A549 (cell line): Measurements from ENCODE around the gene TTLL9. TPM values are rescaled to one million over a fixed set of nuclear protein-coding genes. Genes with fewer than 3 reads are reported as not detected.

ENCODE experiments used
- ATAC-seq, 2 experiments: fragments of 200-7000 bp in 1 of 2; fragments of >200 bp in 1 of 2; cut with Nextera tagmentation in 1 of 2; cut with Tn5 transposase in 1 of 2; 3 replicates each; pipeline versions ENCODE4 v1.8.0 to v1.9.1; 2018 to 2020; ENCODE audit warnings: mild to moderate bottlenecking in 1 of 2, moderate library complexity in 1 of 2
- CTCF ChIA-PET: fragments of 300-600 bp; sonication (Branson Sonifier 250); formaldehyde crosslinking; extraction: SDS; loops from one replicate; lab custom pipeline; 2021; ENCODE audit warnings: antibody characterized with exemption, inconsistent platforms; lab: Yijun Ruan, JAX
- POLR2A ChIA-PET: fragments of 350-600 bp; formaldehyde crosslinking; extraction: SDS; loops from one replicate; lab custom pipeline; 2021; ENCODE audit warnings: antibody characterized with exemption, inconsistent platforms; lab: Yijun Ruan, JAX
- DNase-seq, 2 experiments: peaks; one replicate each; pipeline versions ENCODE4 v3.0.0 to v3.0.0-alpha.2; 2011 to 2016; ENCODE audit warnings: low read depth in 1 of 2, low spot score in 1 of 2
- FAIRE-seq: peaks from 2 replicates; lab custom pipeline; 2011; peaks lifted over from hg19 to GRCh38; lab: Jason Lieb, UNC
- H3K27ac ChIP-seq, 2 experiments: fragments of >200 bp; sonication (Bioruptor Twin); formaldehyde crosslinking; 3 replicates each; pipeline ENCODE4 v1.5.1; 2016 to 2017
- H3K4me1 ChIP-seq: fragments of >200 bp; sonication (Bioruptor Twin); formaldehyde crosslinking; 3 replicates; pipeline ENCODE4 v1.6.1; 2016
- H3K4me2 ChIP-seq: fragments of >200 bp; sonication (Bioruptor Twin); formaldehyde crosslinking; 3 replicates; pipeline ENCODE4 v1.6.1; 2016
- H3K4me3 ChIP-seq: fragments of >200 bp; sonication (Bioruptor Twin); formaldehyde crosslinking; 3 replicates; pipeline ENCODE4 v1.5.1; 2016
- H3K9me3 ChIP-seq: fragments of >200 bp; sonication (Bioruptor Twin); formaldehyde crosslinking; 3 replicates; pipeline ENCODE4 v1.6.1; 2016
- BHLHE40 ChIP-seq: IDR thresholded peaks from 2 replicates; pipeline ENCODE4 v1.6.1; 2012; ENCODE audit warnings: low read depth, low read length, inconsistent platforms
- CHD2 ChIP-seq: fragments of 150-350 bp; IDR thresholded peaks from 2 replicates; pipeline ENCODE4 v1.6.1; 2014; ENCODE audit warnings: low read length; ENCODE audit not compliant: partially characterized antibody
- CHD4 ChIP-seq: fragments of 200-600 bp; sonication (generic); IDR thresholded peaks from 2 replicates; pipeline ENCODE4 v1.6.1; 2016; ENCODE audit warnings: antibody characterized with exemption, mild to moderate bottlenecking, borderline replicate concordance
- EHMT2 ChIP-seq: fragments of 200-600 bp; sonication (generic); IDR thresholded peaks from 2 replicates; pipeline ENCODE4 v1.6.1; 2016; ENCODE audit warnings: antibody characterized with exemption, low read depth, mild to moderate bottlenecking, moderate library complexity
- FOSB ChIP-seq: fragments of 250-450 bp; sonication (Bioruptor Pico); IDR thresholded peaks from 2 replicates; pipeline ENCODE4 v1.5.0; 2020; ENCODE audit warnings: mild to moderate bottlenecking, moderate library complexity
- HDAC2 ChIP-seq: fragments of 200-600 bp; sonication (generic); IDR thresholded peaks from 2 replicates; pipeline ENCODE4 v1.6.1; 2016
- HEYL ChIP-seq: fragments of 250-450 bp; sonication (Bioruptor Pico); IDR thresholded peaks from 2 replicates; pipeline ENCODE4 v1.8.0; 2021; ENCODE audit warnings: mild to moderate bottlenecking, moderate library complexity
- KDM5A ChIP-seq: fragments of 200-600 bp; sonication (generic); IDR thresholded peaks from 2 replicates; pipeline ENCODE4 v1.6.1; 2016; ENCODE audit warnings: antibody characterized with exemption, mild to moderate bottlenecking
- NR3C1 ChIP-seq: fragments of >200 bp; sonication (Bioruptor Twin); formaldehyde crosslinking; IDR thresholded peaks from 3 replicates; pipeline ENCODE4 v1.6.1; 2017
- PHF8 ChIP-seq: fragments of 200-600 bp; sonication (generic); IDR thresholded peaks from 2 replicates; pipeline ENCODE4 v1.6.1; 2016; ENCODE audit warnings: low read depth, mild to moderate bottlenecking, antibody characterized with exemption, moderate library complexity, borderline replicate concordance
- RARB ChIP-seq: fragments of 250-450 bp; sonication (Bioruptor Pico); IDR thresholded peaks from 2 replicates; pipeline ENCODE4 v1.8.0; 2021; ENCODE audit warnings: mild to moderate bottlenecking, moderate library complexity
- RCOR1 ChIP-seq: fragments of 150-350 bp; IDR thresholded peaks from 2 replicates; pipeline ENCODE4 v1.6.1; 2014; ENCODE audit warnings: antibody characterized with exemption, low read length, low read depth
- RFX5 ChIP-seq: fragments of 450-650 bp; IDR thresholded peaks from 2 replicates; pipeline ENCODE4 v1.7.1; 2014; ENCODE audit warnings: antibody characterized with exemption, mild to moderate bottlenecking, moderate library complexity
- RNF2 ChIP-seq: fragments of 200-600 bp; sonication (generic); IDR thresholded peaks from 2 replicates; pipeline ENCODE4 v1.6.1; 2016; ENCODE audit warnings: low read depth, mild to moderate bottlenecking, antibody characterized with exemption, moderate library complexity, borderline replicate concordance
- SREBF2 ChIP-seq: fragments of 450-650 bp; IDR thresholded peaks from 2 replicates; pipeline ENCODE4 v1.6.1; 2014; ENCODE audit warnings: mild to moderate bottlenecking, moderate library complexity
- TP53 ChIP-seq: fragments of 250-450 bp; sonication (Bioruptor Pico); IDR thresholded peaks from 2 replicates; pipeline ENCODE4 v1.5.0; 2021; ENCODE audit warnings: mild to moderate bottlenecking, moderate library complexity
- ZC3H11A ChIP-seq: fragments of 450-650 bp; IDR thresholded peaks from 2 replicates; pipeline ENCODE4 v1.6.1; 2014; ENCODE audit warnings: antibody characterized with exemption, mild to moderate bottlenecking
- WGBS: methylation state at CpG from one replicate; pipeline ENCODE4 v1.1.6; 2017; ENCODE audit errors: missing lambda C conversion rate; 5-methylcytosine and 5-hydroxymethylcytosine counted together
- polyA plus RNA-seq, 4 experiments: library from polyadenylated mRNA; depleted of rRNA in 3 of 4; stranded (reverse); fragments of >200 nt; fragmentation: RNase III in 1 of 4; extraction: RNeasy Plus Mini Kit Qiagen cat#74134 plus additional on column Dnase treatment in 1 of 4; gene quantifications; 2 replicates in 3 of 4; 3 replicates in 1 of 4; pipeline ENCODE4 v1.2.3, GENCODE V29; 2011 to 2017
- TF ChIP-seq, protein P1 (sequence below): fragments of >200 bp; sonication (Bioruptor Twin); formaldehyde crosslinking; IDR thresholded peaks from 3 replicates; pipeline ENCODE4 v1.5.1; 2016
- TF ChIP-seq, protein P2 (sequence below): IDR thresholded peaks from 2 replicates; pipeline ENCODE4 v1.6.1; 2012; ENCODE audit warnings: low read depth, borderline replicate concordance
- TF ChIP-seq, protein P3 (sequence below): IDR thresholded peaks from 2 replicates; pipeline ENCODE4 v1.6.1; 2012
- TF ChIP-seq, protein P4 (sequence below): IDR thresholded peaks from 2 replicates; pipeline ENCODE4 v1.6.1; 2012
- TF ChIP-seq, protein P5 (sequence below): fragments of 250-450 bp; sonication (Bioruptor Pico); IDR thresholded peaks from 2 replicates; pipeline ENCODE4 v1.5.0; 2021; ENCODE audit warnings: mild to moderate bottlenecking, moderate library complexity, borderline replicate concordance

The TTLL9 gene
- polyA plus RNA-seq, 2 of the 4 experiments (the other 2 are of a cell fraction): 0.06 to 0.15 TPM

DNA sequence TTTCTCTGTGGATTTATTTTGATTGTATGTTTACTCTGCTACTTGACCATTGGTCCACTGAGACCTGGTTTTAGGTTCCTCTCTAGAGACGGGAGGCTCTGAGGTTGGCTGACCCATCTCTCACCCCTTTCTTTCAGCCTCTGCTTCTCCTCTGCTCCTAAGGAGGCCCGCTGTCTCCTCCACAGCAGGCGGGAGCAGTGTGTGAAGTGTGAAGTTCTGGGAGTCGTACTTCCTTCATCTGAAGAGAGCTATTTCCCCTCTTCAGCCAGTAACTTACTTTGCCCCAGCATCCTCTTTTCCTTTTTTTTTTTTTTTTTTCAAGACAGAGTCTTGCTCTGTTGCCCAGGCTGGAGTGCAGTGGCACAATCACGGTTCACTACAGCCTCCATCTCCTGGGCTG is 60.3 kb downstream of the TTLL9 start:
- FAIRE-seq: no peak
- POLR2A ChIA-PET: no interaction called here
- 37% methylated on average over 5 of the region's 5 CpGs for WGBS

DNA sequence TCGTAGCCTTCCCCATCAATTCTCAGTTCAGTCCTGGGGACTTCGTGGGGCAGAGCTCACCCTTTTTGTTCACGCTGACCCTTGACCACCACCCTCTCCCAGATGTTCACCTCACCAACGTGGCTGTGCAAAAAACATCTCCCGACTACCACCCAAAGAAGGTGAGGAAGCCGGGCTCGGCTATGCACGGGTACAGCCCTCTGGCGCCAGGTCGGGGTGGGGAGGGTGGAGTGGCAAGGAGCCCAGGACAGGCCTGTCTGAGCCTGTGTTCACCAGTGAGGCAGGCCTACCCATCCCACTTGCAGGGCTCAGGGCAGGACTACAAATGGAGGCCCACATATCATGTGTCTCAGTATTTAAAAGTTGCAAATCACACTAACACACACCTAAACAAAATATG is 63.3 kb downstream of the TTLL9 start:
- ATAC-seq: no peak
- no peaks in the 10 kb centered on the region for H3K4me1 ChIP-seq
- no peak overlapping the region for H3K27ac ChIP-seq
- FAIRE-seq: no peak
- TF ChIP-seq, protein P1, sequence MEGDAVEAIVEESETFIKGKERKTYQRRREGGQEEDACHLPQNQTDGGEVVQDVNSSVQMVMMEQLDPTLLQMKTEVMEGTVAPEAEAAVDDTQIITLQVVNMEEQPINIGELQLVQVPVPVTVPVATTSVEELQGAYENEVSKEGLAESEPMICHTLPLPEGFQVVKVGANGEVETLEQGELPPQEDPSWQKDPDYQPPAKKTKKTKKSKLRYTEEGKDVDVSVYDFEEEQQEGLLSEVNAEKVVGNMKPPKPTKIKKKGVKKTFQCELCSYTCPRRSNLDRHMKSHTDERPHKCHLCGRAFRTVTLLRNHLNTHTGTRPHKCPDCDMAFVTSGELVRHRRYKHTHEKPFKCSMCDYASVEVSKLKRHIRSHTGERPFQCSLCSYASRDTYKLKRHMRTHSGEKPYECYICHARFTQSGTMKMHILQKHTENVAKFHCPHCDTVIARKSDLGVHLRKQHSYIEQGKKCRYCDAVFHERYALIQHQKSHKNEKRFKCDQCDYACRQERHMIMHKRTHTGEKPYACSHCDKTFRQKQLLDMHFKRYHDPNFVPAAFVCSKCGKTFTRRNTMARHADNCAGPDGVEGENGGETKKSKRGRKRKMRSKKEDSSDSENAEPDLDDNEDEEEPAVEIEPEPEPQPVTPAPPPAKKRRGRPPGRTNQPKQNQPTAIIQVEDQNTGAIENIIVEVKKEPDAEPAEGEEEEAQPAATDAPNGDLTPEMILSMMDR: no peak
- TF ChIP-seq FOSB: no peak
- TF ChIP-seq, protein P2, sequence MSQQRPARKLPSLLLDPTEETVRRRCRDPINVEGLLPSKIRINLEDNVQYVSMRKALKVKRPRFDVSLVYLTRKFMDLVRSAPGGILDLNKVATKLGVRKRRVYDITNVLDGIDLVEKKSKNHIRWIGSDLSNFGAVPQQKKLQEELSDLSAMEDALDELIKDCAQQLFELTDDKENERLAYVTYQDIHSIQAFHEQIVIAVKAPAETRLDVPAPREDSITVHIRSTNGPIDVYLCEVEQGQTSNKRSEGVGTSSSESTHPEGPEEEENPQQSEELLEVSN: no peak
- TF ChIP-seq, protein P3, sequence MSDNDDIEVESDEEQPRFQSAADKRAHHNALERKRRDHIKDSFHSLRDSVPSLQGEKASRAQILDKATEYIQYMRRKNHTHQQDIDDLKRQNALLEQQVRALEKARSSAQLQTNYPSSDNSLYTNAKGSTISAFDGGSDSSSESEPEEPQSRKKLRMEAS: no peak
- no peak for TF ChIP-seq RNF2
- TF ChIP-seq, all 56 proteins: peak for 0
- no peak for DNase-seq
- H3K9me3 ChIP-seq: no peaks in the 10 kb centered on the region
- H3K4me3 ChIP-seq: no peak overlapping the region
- H3K4me2 ChIP-seq: no peak overlapping the region
- ChIA-PET CTCF (interaction anchor here (0.6 to 1.1 kb wide), 3 partner anchors 10 to 119 kb away, joined by 3 to 4 read pairs (median 3); no protein-coding TSS in a partner anchor), POLR2A (interaction anchor here (0.5 kb wide), 1 partner anchor 44 kb away, joined by 3 read pairs; no protein-coding TSS in a partner anchor)
- WGBS: 66% methylated on average over 10 of the region's 10 CpGs

More for the DNA sequence above, 60.3 kb downstream of the TTLL9 start:
- no peak overlapping the region for H3K4me3 ChIP-seq
- no peaks in the 10 kb centered on the region for H3K4me1 ChIP-seq
- TF ChIP-seq ZC3H11A (no peak), KDM5A (no peak), TP53 (no peak), PHF8 (no peak), BHLHE40 (no peak), RFX5 (no peak), SREBF2 (no peak), NR3C1 (no peak), CHD4 (no peak), HEYL (CRISPR knock-in tag) (no peak), HDAC2 (no peak), RARB (no peak), EHMT2 (no peak), CHD2 (no peak), RCOR1 (no peak)
- TF ChIP-seq, protein P1: no peak
- TF ChIP-seq, protein P4, sequence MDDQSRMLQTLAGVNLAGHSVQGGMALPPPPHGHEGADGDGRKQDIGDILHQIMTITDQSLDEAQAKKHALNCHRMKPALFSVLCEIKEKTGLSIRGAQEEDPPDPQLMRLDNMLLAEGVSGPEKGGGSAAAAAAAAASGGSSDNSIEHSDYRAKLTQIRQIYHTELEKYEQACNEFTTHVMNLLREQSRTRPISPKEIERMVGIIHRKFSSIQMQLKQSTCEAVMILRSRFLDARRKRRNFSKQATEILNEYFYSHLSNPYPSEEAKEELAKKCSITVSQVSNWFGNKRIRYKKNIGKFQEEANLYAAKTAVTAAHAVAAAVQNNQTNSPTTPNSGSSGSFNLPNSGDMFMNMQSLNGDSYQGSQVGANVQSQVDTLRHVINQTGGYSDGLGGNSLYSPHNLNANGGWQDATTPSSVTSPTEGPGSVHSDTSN: no peak
- TF ChIP-seq, protein P5, sequence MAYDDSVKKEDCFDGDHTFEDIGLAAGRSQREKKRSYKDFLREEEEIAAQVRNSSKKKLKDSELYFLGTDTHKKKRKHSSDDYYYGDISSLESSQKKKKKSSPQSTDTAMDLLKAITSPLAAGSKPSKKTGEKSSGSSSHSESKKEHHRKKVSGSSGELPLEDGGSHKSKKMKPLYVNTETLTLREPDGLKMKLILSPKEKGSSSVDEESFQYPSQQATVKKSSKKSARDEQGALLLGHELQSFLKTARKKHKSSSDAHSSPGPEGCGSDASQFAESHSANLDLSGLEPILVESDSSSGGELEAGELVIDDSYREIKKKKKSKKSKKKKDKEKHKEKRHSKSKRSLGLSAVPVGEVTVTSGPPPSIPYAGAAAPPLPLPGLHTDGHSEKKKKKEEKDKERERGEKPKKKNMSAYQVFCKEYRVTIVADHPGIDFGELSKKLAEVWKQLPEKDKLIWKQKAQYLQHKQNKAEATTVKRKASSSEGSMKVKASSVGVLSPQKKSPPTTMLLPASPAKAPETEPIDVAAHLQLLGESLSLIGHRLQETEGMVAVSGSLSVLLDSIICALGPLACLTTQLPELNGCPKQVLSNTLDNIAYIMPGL (CRISPR knock-in tag): no peak
- no peaks in the 10 kb centered on the region for H3K9me3 ChIP-seq
- ATAC-seq (no peak), DNase-seq (no peak)
- CTCF ChIA-PET: interaction anchor here (1.3 to 1.4 kb wide), 2 partner anchors 19 to 108 kb away, joined by 3 read pairs; no protein-coding TSS in a partner anchor
- H3K4me2 ChIP-seq: no peak overlapping the region
- no peak overlapping the region for H3K27ac ChIP-seq
